ENCODE results near the gene MSLN. TPM values are rescaled to one million over a fixed set of nuclear protein-coding genes. Genes with fewer than 3 reads are reported as not detected.

Gene MSLN
- total RNA-seq, 2 donors from 2014 or later: 0.74 to 7.3 TPM

GRCh38 chr16:760065-760464, 469 bp upstream of the MSLN start:
- Histone ChIP-seq H3K4me3 (no peak overlapping the region), H3K27me3 (replicated peaks; ENCODE audit: insufficient read depth) (no peaks in the 10 kb centered on the region), H3K27ac (no peak overlapping the region), H3K36me3 (no peaks in the 10 kb centered on the region), H3K9me3 (no peaks in the 10 kb centered on the region), H3K4me1 (replicated peaks) (no peaks in the 10 kb centered on the region)
- intact Hi-C loops (cut with DNase I): no loop called here
- DNase-seq (ENCODE audit: low spot score): no peak
- 68% methylated on average over 15 of the region's 15 CpGs for WGBS
- no peak for TF ChIP-seq POLR2AphosphoS5 (IDR thresholded peaks at IDR 0.05)
- no peak for TF ChIP-seq POLR2A (IDR thresholded peaks at IDR 0.05)
- TF ChIP-seq CTCF (IDR thresholded peaks at IDR 0.05): no peak

DNA sequence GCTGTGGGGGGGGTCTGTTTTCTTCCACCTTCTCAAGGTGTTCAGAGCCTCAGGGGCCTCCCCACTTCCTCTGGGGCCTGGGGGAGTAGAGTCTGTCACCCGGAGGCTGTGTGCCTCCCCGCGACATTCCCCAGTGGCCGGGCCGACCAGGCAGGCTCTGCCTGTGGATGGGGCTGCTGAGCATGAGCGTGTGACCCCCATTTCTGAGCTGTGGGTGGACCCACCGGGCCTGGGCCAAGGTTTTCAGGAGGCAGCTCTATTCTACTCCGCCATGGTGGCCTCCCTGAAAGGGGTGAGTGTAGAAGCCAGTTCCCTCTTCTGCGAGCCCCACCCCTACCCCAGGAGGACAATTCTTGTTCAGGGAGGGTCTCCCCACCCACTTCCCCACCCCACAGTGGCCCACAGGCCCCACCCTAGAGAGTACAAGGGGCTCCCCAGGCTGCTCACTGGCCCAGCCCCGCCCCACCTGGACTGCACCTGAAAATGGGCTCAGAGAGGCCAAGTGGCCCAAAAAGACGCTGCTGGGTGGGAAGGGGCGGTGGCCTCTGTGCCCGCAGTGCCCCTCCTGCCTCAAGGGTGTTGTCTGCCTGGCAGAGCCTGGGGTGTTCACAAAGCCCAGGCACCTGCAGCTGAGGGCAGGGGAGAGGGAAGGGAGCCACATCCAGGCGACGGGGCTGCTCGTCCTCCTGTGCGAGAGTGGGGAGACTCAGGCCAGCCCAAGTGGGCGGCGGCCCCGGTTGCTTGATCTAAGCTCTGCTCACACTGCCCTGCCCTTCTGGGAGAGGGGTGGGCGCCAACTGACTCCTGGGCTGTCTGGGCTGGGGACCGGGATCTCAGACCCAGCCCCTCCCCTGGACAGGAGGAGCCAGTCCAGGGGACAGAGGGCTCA, 1.3 kb downstream of the MSLN start:
- TF ChIP-seq POLR2A (IDR thresholded peaks at IDR 0.05) (no peak), POLR2AphosphoS5 (IDR thresholded peaks at IDR 0.05) (no peak)
- WGBS: 80% methylated on average over 21 of the region's 22 CpGs

DNA sequence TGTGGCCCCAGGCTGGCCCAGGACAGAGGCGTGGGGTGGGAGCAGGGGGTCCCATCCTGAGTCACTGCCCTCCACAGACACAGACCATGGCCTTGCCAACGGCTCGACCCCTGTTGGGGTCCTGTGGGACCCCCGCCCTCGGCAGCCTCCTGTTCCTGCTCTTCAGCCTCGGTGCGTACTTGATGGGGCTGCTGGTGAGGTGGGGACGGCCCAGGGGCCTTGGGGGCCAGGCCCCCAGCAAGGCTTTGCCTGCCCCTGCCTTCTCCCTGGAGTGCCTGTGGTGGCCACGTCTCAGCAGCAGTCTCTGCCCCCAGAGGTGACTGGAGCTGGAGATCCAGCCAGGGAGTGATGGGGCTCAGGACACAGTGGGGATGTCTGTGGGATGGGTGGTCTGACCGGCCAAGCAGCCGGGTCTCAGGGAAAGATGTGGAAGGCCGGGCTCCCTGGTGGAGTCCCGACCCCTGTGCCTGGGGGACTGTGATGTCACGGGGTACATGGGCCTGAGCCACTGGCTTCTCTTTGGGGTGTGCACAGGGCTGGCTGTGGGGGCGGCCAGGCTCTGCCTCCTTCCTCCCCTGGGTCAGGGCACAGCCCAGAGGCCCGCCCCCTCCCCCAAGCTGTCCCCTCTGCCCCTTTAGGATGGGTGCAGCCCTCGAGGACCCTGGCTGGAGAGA, 2.2 kb downstream of the MSLN start:
- Histone ChIP-seq H3K27ac (no peak overlapping the region), H3K27me3 (replicated peaks; ENCODE audit: insufficient read depth) (no peaks in the 10 kb centered on the region), H3K4me1 (replicated peaks) (no peaks in the 10 kb centered on the region), H3K9me3 (no peaks in the 10 kb centered on the region), H3K4me3 (no peak overlapping the region), H3K36me3 (no peaks in the 10 kb centered on the region)
- TF ChIP-seq POLR2A (IDR thresholded peaks at IDR 0.05) (no peak), POLR2AphosphoS5 (IDR thresholded peaks at IDR 0.05) (no peak), CTCF (IDR thresholded peaks at IDR 0.05) (no peak)
- DNase-seq (ENCODE audit: low spot score): no peak
- intact Hi-C loops (cut with DNase I): no loop called here
- 79% methylated on average over 16 of the region's 17 CpGs for WGBS

More for the DNA sequence above, 1.3 kb downstream of the MSLN start:
- Histone ChIP-seq H3K4me3 (no peak overlapping the region), H3K4me1 (replicated peaks) (no peaks in the 10 kb centered on the region), H3K36me3 (no peaks in the 10 kb centered on the region), H3K27me3 (replicated peaks; ENCODE audit: insufficient read depth) (no peaks in the 10 kb centered on the region), H3K9me3 (no peaks in the 10 kb centered on the region), H3K27ac (no peak overlapping the region)
- no peak for DNase-seq (ENCODE audit: low spot score)
- intact Hi-C loops (cut with DNase I): no loop called here

- H3K36me3 ChIP-seq: no peaks in the 10 kb centered on the region
- no peaks in the 10 kb centered on the region for H3K4me1 ChIP-seq (replicated peaks)
- DNase-seq (ENCODE audit: low spot score): no peak
- H3K9me3 ChIP-seq: no peaks in the 10 kb centered on the region
- H3K27me3 ChIP-seq (replicated peaks; ENCODE audit: insufficient read depth): no peaks in the 10 kb centered on the region
- H3K27ac ChIP-seq: no peak overlapping the region
- TF ChIP-seq POLR2AphosphoS5 (IDR thresholded peaks at IDR 0.05): no peak
- no peak for TF ChIP-seq CTCF (IDR thresholded peaks at IDR 0.05)
- no peak for TF ChIP-seq POLR2A (IDR thresholded peaks at IDR 0.05)
- H3K4me3 ChIP-seq: no peak overlapping the region
- intact Hi-C loops (cut with DNase I): no loop called here
- WGBS: 81% methylated on average over 18 of the region's 21 CpGs
These were observed 3.0 kb downstream of the MSLN start for GRCh38 chr16:763369-764183.

GRCh38 chr16:764184-764750, 3.7 kb downstream of the MSLN start:
- DNase-seq (ENCODE audit: low spot score): no peak
- no peak for TF ChIP-seq POLR2AphosphoS5 (IDR thresholded peaks at IDR 0.05)
- TF ChIP-seq POLR2A (IDR thresholded peaks at IDR 0.05): no peak
- TF ChIP-seq CTCF (IDR thresholded peaks at IDR 0.05): no peak
- H3K27ac ChIP-seq: no peak overlapping the region
- no peak overlapping the region for H3K4me3 ChIP-seq
- no peaks in the 10 kb centered on the region for H3K9me3 ChIP-seq
- H3K36me3 ChIP-seq: no peaks in the 10 kb centered on the region
- intact Hi-C loops (cut with DNase I): no loop called here
- no peaks in the 10 kb centered on the region for H3K27me3 ChIP-seq (replicated peaks; ENCODE audit: insufficient read depth)
- WGBS: 73% methylated on average over 20 of the region's 20 CpGs
- no peaks in the 10 kb centered on the region for H3K4me1 ChIP-seq (replicated peaks)
